ENCODE results near the gene PTTG1IP.
"Not testable (repeated sequence)": the region's sequence is repeated elsewhere in the genome, so short reads cannot be mapped to it uniquely, and the experiment has no call there.

The PTTG1IP gene

GRCh38 chr21:44842721-44843445 lies 30.6 kb downstream of the PTTG1IP start:
- DNase-seq (ENCODE audit: low spot score): no peak

GRCh38 chr21:44842087-44842486 lies 31.4 kb downstream of the PTTG1IP start:
- no peak for DNase-seq (ENCODE audit: low spot score)

GRCh38 chr21:44840771-44841170 lies 32.7 kb downstream of the PTTG1IP start:
- DNase-seq (ENCODE audit: low spot score): no peak

GRCh38 chr21:44838951-44839350 lies 34.5 kb downstream of the PTTG1IP start:
- DNase-seq (ENCODE audit: low spot score): no peak

- no peak for DNase-seq (ENCODE audit: low spot score)
Measured at GRCh38 chr21:44838039-44838895, 35.2 kb downstream of the PTTG1IP start.

GRCh38 chr21:44837537-44837936 lies 36.0 kb downstream of the PTTG1IP start:
- no peak for DNase-seq (ENCODE audit: low spot score)

- DNase-seq (ENCODE audit: low spot score): peak; percentile 55
Measured at GRCh38 chr21:44836666-44837471, 36.6 kb downstream of the PTTG1IP start.

- no peak for DNase-seq (ENCODE audit: low spot score)
Measured at GRCh38 chr21:44836349-44836665, 37.2 kb downstream of the PTTG1IP start.

GRCh38 chr21:44835647-44835973 lies 37.9 kb downstream of the PTTG1IP start:
- DNase-seq (ENCODE audit: low spot score): no peak

GRCh38 chr21:44834951-44835646 lies 38.4 kb downstream of the PTTG1IP start:
- DNase-seq (ENCODE audit: low spot score): no peak

- no peak for DNase-seq (ENCODE audit: low spot score)
Measured at GRCh38 chr21:44834231-44834950, 39.1 kb downstream of the PTTG1IP start.

- no peak for DNase-seq (ENCODE audit: low spot score)
Measured at GRCh38 chr21:44833663-44834062, 39.8 kb downstream of the PTTG1IP start.

- not testable (repeated sequence) for DNase-seq (ENCODE audit: low spot score)
Measured at GRCh38 chr21:44832516-44833255, 40.8 kb downstream of the PTTG1IP start.

- no peak for DNase-seq (ENCODE audit: low spot score)
Measured at GRCh38 chr21:44831227-44831860, 42.1 kb downstream of the PTTG1IP start.

GRCh38 chr21:44829507-44830092 lies 43.9 kb downstream of the PTTG1IP start:
- DNase-seq (ENCODE audit: low spot score): no peak

GRCh38 chr21:44828362-44829056 lies 45.0 kb downstream of the PTTG1IP start:
- no peak for DNase-seq (ENCODE audit: low spot score)

- no peak for DNase-seq (ENCODE audit: low spot score)
Measured at GRCh38 chr21:44823179-44823660, 50.3 kb downstream of the PTTG1IP start.

- DNase-seq (ENCODE audit: low spot score): no peak
Measured at GRCh38 chr21:44822484-44823178, 50.9 kb downstream of the PTTG1IP start.

All from AG08396 (cell line).